KOPT-K1 (cell line): ENCODE results near the gene RTN4R.
A peak's percentile ranks its signal among the peaks of the same experiment; 100 is the strongest.

ENCODE experiments used
- H3K27ac ChIP-seq: fragments of 200-600 bp; sonication (generic); 2 replicates; pipeline ENCODE4 v1.5.1; 2016; ENCODE audit warnings: antibody characterized with exemption, mild to moderate bottlenecking, low read depth, low read length; ENCODE audit not compliant: poor library complexity, severe bottlenecking
- H3K36me3 ChIP-seq: fragments of 200-600 bp; sonication (generic); 2 replicates; pipeline ENCODE4 v1.5.1; 2017; ENCODE audit warnings: antibody characterized with exemption, mild to moderate bottlenecking, low read length, moderate library complexity; ENCODE audit not compliant: insufficient read depth
- H3K9me3 ChIP-seq: fragments of 200-600 bp; sonication (generic); 2 replicates; pipeline ENCODE4 v1.5.1; 2017; ENCODE audit warnings: antibody characterized with exemption, low read length, mild to moderate bottlenecking; ENCODE audit not compliant: insufficient read depth, poor library complexity, severe bottlenecking

RTN4R gene

GRCh38 chr22:20260071-20260765 is 7.9 kb downstream of the RTN4R start:
- no peaks in the 10 kb centered on the region for H3K36me3 ChIP-seq
- no peaks in the 10 kb centered on the region for H3K9me3 ChIP-seq
- H3K27ac ChIP-seq, result no peak overlapping the region

- Histone ChIP-seq H3K9me3 (no peaks in the 10 kb centered on the region), H3K36me3 (no peaks in the 10 kb centered on the region), H3K27ac (no peak overlapping the region)
Measured at GRCh38 chr22:20259327-20259688, 8.8 kb downstream of the RTN4R start.

- Histone ChIP-seq H3K27ac (no peak overlapping the region), H3K36me3 (no peaks in the 10 kb centered on the region), H3K9me3 (no peaks in the 10 kb centered on the region)
Measured at GRCh38 chr22:20258584-20259326, 9.4 kb downstream of the RTN4R start.

GRCh38 chr22:20258021-20258299 is 10.2 kb downstream of the RTN4R start:
- no peaks in the 10 kb centered on the region for H3K9me3 ChIP-seq
- H3K27ac ChIP-seq, result no peak overlapping the region
- H3K36me3 ChIP-seq, result no peaks in the 10 kb centered on the region

GRCh38 chr22:20257212-20258020 is 10.7 kb downstream of the RTN4R start:
- Histone ChIP-seq H3K36me3 (no peaks in the 10 kb centered on the region), H3K9me3 (no peaks in the 10 kb centered on the region)

GRCh38 chr22:20256551-20257211 is 11.4 kb downstream of the RTN4R start:
- no peaks in the 10 kb centered on the region for H3K9me3 ChIP-seq
- H3K36me3 ChIP-seq, result no peaks in the 10 kb centered on the region
- no peak overlapping the region for H3K27ac ChIP-seq

More at GRCh38 chr22:20257212-20258020, 10.7 kb downstream of the RTN4R start:
- no peak overlapping the region for H3K27ac ChIP-seq

GRCh38 chr22:20256027-20256426 is 12.1 kb downstream of the RTN4R start:
- no peak overlapping the region for H3K27ac ChIP-seq
- H3K36me3 ChIP-seq, result no peaks in the 10 kb centered on the region
- no peaks in the 10 kb centered on the region for H3K9me3 ChIP-seq

- no peaks in the 10 kb centered on the region for H3K9me3 ChIP-seq
- H3K36me3 ChIP-seq, result no peaks in the 10 kb centered on the region
- peak overlapping the region; percentile 37 for H3K27ac ChIP-seq
Measured at GRCh38 chr22:20254975-20255946, 12.9 kb downstream of the RTN4R start.

- no peaks in the 10 kb centered on the region for H3K36me3 ChIP-seq
- no peak overlapping the region for H3K27ac ChIP-seq
- H3K9me3 ChIP-seq, result no peaks in the 10 kb centered on the region
Measured at GRCh38 chr22:20253161-20253560, 15.0 kb downstream of the RTN4R start.

GRCh38 chr22:20251981-20252380 is 16.1 kb downstream of the RTN4R start:
- H3K27ac ChIP-seq, result no peak overlapping the region
- no peaks in the 10 kb centered on the region for H3K36me3 ChIP-seq
- H3K9me3 ChIP-seq, result no peaks in the 10 kb centered on the region

- H3K9me3 ChIP-seq, result no peaks in the 10 kb centered on the region
- no peak overlapping the region for H3K27ac ChIP-seq
- H3K36me3 ChIP-seq, result no peaks in the 10 kb centered on the region
Measured at GRCh38 chr22:20251491-20251890, 16.6 kb downstream of the RTN4R start.

- H3K36me3 ChIP-seq, result no peaks in the 10 kb centered on the region
- H3K27ac ChIP-seq, result no peak overlapping the region
Measured at GRCh38 chr22:20249797-20250354, 18.2 kb downstream of the RTN4R start.

GRCh38 chr22:20248461-20248978 is 19.6 kb downstream of the RTN4R start:
- Histone ChIP-seq H3K27ac (no peak overlapping the region), H3K9me3 (no peaks in the 10 kb centered on the region), H3K36me3 (no peaks in the 10 kb centered on the region)

More at GRCh38 chr22:20249797-20250354, 18.2 kb downstream of the RTN4R start:
- H3K9me3 ChIP-seq, result no peaks in the 10 kb centered on the region
